Stimulated activated memory B cell treated with anti-CD40 and anti-IgM and Interleukin-4, amounts not matched to agents 10 μg/mL and 1 μg/mL and 100 μg/mL, for 72 hours (primary cell): ENCODE measurements around the gene NCOA3.

Experiments
- ATAC-seq: fragments of 150-1000 bp; cut with Tn5 transposase; 2 replicates; pipeline ENCODE4 v1.10.0; 2021
- H3K27ac Mint-ChIP-seq: one replicate; pipeline ENCODE4 v1.8.0; 2022; ENCODE audit warnings: mild to moderate bottlenecking, mixed read lengths
- H3K27me3 Mint-ChIP-seq: one replicate; pipeline ENCODE4 v1.8.0; 2022; ENCODE audit warnings: mixed read lengths
- H3K36me3 Mint-ChIP-seq: one replicate; pipeline ENCODE4 v1.8.0; 2022; ENCODE audit warnings: mixed read lengths
- H3K4me1 Mint-ChIP-seq: one replicate; pipeline ENCODE4 v1.8.0; 2022; ENCODE audit warnings: mixed read lengths
- H3K4me3 Mint-ChIP-seq: one replicate; pipeline ENCODE4 v1.8.0; 2022; ENCODE audit warnings: mild to moderate bottlenecking, moderate library complexity, mixed read lengths
- H3K9me3 Mint-ChIP-seq: one replicate; pipeline ENCODE4 v1.8.0; 2022; ENCODE audit warnings: mixed read lengths

The NCOA3 gene

DNA sequence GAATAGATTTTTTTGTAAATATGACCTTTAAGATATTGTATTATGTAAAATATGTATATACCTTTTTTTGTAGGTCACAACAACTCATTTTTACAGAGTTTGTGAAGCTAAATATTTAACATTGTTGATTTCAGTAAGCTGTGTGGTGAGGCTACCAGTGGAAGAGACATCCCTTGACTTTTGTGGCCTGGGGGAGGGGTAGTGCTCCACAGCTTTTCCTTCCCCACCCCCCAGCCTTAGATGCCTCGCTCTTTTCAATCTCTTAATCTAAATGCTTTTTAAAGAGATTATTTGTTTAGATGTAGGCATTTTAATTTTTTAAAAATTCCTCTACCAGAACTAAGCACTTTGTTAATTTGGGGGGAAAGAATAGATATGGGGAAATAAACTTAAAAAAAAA lies 152.7 kb downstream of the NCOA3 start:
- Mint-ChIP-seq H3K4me1 (no peaks in the 10 kb centered on the region), H3K27me3 (no peaks in the 10 kb centered on the region), H3K9me3 (no peaks in the 10 kb centered on the region), H3K27ac (no peak overlapping the region), H3K4me3 (no peak overlapping the region), H3K36me3 (peaks cover 49% of the 10 kb centered on the region)
- ATAC-seq = no peak

DNA sequence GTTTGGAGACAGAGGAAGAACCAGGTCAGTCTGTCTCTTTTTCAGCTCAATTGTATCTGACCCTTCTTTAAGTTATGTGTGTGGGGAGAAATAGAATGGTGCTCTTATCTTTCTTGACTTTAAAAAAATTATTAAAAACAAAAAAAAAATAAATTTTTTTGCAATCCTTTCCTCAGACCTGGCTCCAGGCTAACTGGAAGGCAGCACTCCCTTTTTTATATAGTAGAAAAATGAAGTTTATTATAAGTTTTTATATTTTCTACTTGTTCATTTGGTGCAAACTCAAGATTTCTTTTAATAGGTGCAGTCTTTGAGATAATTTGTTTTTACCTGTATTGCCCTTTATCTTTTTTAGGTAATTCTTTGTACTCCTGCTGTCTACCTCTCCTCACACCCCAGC lies 153.9 kb downstream of the NCOA3 start:
- Mint-ChIP-seq H3K36me3 (peaks cover 43% of the 10 kb centered on the region), H3K27ac (no peak overlapping the region)

DNA sequence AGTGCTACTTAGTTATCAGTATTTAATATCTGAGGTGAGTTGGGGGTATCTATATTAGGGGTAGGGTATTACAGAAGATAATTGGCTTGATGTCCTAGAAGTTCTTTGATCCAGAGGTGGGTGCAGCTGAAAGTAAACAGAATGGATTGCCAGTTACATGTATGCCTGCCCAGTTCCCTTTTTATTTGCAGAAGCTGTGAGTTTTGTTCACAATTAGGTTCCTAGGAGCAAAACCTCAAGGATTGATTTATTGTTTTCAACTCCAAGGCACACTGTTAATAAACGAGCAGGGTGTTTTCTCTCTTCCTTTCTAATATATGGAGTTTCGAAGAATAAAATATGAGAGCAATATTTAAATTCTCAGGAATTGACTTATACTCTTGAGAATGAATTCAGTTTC lies 154.6 kb downstream of the NCOA3 start:
- Mint-ChIP-seq H3K4me3 (no peak overlapping the region), H3K36me3 (peaks cover 44% of the 10 kb centered on the region), H3K27ac (no peak overlapping the region), H3K4me1 (peaks cover 9% of the 10 kb centered on the region), H3K27me3 (no peaks in the 10 kb centered on the region), H3K9me3 (no peaks in the 10 kb centered on the region)
- ATAC-seq = no peak

More for the DNA sequence above, 153.9 kb downstream of the NCOA3 start:
- Mint-ChIP-seq H3K4me3 (no peak overlapping the region), H3K27me3 (no peaks in the 10 kb centered on the region), H3K4me1 (peaks cover 2% of the 10 kb centered on the region), H3K9me3 (no peaks in the 10 kb centered on the region)
- no peak for ATAC-seq

DNA sequence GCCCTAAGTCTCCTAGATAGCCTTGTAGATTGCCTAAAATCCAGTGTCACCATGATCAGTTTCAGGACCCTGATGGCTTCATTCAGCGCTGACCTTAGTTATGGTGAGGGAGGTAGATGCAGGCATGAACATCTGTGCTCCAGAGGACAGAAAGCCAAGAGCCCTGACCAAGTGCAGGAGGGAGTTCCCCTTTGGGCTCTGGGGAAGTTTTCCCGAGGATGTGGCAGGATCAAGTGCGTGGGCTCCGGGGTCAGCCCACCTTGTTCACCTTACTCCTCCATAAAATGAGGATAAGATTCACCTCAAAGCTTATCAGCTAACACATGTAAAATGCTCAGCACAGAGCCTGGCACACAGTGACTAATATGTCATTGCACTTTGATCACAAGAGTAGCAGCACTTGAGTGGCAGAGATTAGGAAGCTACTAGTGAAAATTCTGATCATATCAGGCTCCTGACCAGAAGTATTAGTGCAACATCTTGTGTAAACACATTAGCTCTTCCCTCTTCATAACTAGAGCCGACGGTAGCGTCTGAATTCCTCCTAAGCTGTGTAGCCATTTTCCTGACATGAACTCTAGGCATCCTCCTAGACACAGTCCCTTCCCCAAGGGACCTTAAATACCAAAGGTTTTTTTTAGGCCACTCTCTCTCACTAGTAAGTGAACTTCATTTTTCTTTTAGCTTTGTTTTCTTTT lies 158.4 kb downstream of the NCOA3 start:
- H3K27me3 Mint-ChIP-seq = no peaks in the 10 kb centered on the region
- no peak for ATAC-seq
- peaks cover 25% of the 10 kb centered on the region for H3K4me1 Mint-ChIP-seq
- H3K36me3 Mint-ChIP-seq = peaks cover 42% of the 10 kb centered on the region
- H3K9me3 Mint-ChIP-seq = no peaks in the 10 kb centered on the region
- H3K27ac Mint-ChIP-seq = no peak overlapping the region
- no peak overlapping the region for H3K4me3 Mint-ChIP-seq

DNA sequence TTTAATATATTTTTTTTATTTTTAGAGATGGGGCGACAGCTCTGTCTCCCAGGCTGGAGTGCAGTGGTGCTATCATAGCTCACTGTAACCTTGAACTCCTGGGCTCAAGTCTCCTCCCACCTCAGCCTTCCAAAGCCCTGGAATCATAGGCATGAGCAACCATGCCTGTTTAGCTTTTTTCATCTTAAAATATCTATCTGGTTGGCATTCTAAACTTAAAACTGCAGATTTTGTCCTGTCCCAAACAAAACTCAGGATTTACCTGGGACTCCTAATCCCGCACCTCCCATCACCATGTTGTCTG lies 158.9 kb downstream of the NCOA3 start:
- no peak overlapping the region for H3K4me3 Mint-ChIP-seq
- no peaks in the 10 kb centered on the region for H3K27me3 Mint-ChIP-seq
- ATAC-seq = no peak
- H3K9me3 Mint-ChIP-seq = no peaks in the 10 kb centered on the region
- H3K27ac Mint-ChIP-seq = peak overlapping the region; percentile 75
- peaks cover 38% of the 10 kb centered on the region for H3K36me3 Mint-ChIP-seq
- H3K4me1 Mint-ChIP-seq = peaks cover 25% of the 10 kb centered on the region

DNA sequence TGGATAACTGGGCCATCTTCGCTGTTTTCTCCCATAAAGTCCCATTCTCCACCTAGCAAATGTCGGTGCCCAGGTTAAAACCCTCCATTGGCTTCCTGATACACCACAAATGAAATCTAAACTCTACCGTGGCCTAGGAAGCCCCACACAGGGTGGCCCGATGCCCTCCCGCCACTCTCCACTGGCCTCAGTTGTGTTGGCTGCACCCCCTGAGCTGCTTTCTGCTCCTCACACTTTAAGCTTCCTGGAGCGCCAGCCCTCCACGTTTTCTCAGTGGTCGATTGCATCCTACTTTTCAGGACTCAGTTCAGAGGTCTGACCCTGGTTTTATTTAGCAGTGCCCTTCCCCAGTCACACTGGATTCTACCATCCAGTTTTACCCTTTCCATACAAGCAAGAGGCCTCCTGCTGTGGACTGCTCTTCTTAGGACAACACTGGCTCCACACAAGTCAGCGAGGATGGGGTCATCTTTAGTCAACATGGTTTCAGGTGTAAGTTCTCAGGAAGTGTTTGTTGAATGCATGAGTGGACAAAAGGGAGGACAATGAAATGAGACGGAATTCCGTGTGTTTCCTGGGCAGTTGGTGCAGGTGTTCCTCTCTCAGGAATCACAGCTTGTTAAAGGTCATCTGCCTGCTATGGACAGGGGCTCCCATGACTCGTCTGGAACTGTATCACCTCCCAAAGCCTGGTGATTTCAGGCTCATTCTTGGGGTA lies 159.5 kb downstream of the NCOA3 start:
- H3K27me3 Mint-ChIP-seq = no peaks in the 10 kb centered on the region
- no peak for ATAC-seq
- H3K4me1 Mint-ChIP-seq = peaks cover 25% of the 10 kb centered on the region
- H3K36me3 Mint-ChIP-seq = peaks cover 32% of the 10 kb centered on the region
- H3K27ac Mint-ChIP-seq = peak overlapping the region; percentile 75
- no peaks in the 10 kb centered on the region for H3K9me3 Mint-ChIP-seq
- H3K4me3 Mint-ChIP-seq = no peak overlapping the region

DNA sequence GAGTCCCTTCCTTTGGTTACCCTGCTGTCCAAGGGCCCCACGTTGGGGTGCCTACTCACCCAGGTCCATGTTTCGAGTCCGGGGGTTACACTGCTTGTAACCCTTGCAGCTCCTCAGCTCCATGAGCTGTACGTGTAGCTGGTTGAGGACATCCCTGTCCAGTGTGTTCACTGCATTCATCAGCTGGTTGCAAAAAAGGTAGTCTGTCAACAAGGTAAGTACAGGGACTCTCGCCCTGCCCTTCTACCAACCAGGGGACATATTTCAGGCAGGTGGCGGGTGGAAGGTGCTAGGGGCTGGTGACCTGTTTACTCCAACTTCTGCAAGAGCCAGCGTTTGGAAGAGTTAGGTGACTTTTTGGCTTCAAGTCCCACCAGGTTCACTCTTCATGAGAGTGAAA lies 160.0 kb downstream of the NCOA3 start:
- peak overlapping the region; percentile 75 for H3K27ac Mint-ChIP-seq
- no peak for ATAC-seq
- H3K36me3 Mint-ChIP-seq = peaks cover 31% of the 10 kb centered on the region

DNA sequence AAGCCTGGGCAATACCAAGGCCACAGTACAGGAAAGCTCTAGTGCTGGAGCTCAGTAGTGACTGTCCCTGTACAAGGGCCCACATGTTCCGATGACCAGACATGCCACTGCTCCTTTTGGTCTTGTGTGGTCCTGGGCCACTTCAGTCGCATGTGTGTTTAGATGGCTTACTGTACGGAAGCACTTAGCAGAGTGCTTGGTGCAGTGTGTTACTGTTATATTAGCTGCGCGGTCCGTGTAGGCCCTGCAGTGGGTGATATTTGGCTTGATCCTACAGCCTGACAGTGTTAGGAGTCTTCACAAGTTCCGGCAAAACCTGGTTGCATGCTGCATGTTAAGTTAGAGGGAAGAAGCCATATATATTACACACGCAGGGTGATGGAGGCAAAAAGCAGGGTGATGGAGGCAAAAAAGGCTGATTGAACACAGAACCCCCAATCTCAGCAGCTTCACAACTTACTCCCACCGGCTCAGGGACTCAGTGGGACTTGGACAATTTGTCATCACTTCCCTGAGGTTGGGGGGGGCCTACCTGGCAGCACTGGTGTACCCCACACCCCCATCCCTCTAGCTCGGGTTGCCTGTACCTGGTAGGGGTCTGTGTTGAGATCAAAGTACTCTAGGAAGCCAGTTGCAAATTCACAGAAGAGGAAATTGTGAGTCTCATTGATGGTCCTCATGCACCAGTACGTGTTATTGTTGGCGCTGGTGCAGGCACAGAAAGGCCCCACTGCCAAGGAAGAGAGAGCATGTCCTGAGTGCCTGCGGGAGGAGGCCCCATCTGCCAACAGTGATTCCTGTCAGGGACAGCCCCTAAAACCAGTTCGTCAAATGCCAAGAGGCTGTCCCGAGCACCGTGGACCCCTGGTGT lies 161.0 kb downstream of the NCOA3 start:
- Mint-ChIP-seq H3K27ac (peak overlapping the region; percentile 12), H3K4me3 (no peak overlapping the region), H3K27me3 (no peaks in the 10 kb centered on the region)

More for the DNA sequence above, 160.0 kb downstream of the NCOA3 start:
- Mint-ChIP-seq H3K9me3 (no peaks in the 10 kb centered on the region), H3K27me3 (no peaks in the 10 kb centered on the region), H3K4me3 (no peak overlapping the region), H3K4me1 (peaks cover 28% of the 10 kb centered on the region)

DNA sequence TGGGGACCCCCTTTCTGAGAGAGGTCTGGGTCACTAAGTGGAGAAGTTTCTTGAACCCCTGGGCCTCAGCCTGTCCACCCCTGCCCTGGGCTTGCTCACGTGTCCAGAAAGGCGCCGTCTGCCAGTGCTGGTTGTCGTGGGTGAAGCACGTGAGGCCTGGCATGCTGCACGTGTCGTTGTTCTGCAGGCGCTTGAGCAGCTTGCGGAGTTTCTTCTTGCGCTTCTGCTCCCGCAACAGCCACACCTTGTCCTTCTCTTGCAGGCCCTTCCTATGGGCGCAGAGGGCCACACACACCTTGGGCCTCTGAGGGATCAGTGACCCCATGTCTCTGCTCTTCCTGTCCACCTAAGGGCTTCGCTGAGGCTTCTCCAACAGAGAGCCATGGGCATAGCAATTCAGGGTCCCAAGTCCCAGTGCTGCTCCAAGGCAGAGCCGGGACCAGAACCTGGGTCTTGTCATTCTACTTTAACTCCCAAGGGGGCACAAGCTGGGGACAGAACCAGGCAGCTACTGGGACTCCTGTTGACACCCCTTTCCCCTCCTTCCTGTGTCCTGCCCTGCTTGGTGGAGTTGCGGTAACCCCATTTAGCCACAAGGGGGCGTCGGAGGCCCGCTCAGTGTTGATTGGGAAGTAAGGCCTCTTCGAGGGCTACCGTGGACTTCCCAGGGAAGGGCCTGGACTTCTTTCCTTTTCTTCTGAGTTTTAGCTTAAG lies 161.8 kb downstream of the NCOA3 start:
- Mint-ChIP-seq H3K27me3 (no peaks in the 10 kb centered on the region), H3K4me3 (no peak overlapping the region), H3K9me3 (no peaks in the 10 kb centered on the region), H3K27ac (peak overlapping the region; percentile 12), H3K36me3 (peaks cover 23% of the 10 kb centered on the region), H3K4me1 (peaks cover 42% of the 10 kb centered on the region)
- ATAC-seq = peak; percentile 72

More for the DNA sequence above, 161.0 kb downstream of the NCOA3 start:
- Mint-ChIP-seq H3K9me3 (no peaks in the 10 kb centered on the region), H3K4me1 (peaks cover 34% of the 10 kb centered on the region), H3K36me3 (peaks cover 31% of the 10 kb centered on the region)
- no peak for ATAC-seq

DNA sequence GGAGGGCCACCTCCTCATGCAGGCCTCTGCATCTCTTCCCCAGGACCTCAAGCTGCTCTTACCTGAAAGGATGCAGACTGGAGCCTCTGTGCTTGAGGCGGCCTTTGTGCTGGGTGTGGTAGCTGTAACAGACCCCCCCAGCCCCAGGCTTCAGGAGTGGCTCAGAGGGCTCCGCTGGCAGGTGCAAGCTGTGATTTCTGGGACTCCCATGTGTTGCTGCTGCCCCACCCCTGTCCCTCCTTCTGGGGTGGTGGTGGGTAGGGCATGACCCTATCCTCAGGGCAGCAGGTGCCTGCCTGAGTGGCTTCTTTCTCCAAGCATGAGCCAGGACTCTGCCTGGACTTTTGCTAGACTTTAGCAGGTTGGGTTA lies 162.4 kb downstream of the NCOA3 start:
- Mint-ChIP-seq H3K36me3 (peaks cover 22% of the 10 kb centered on the region), H3K4me3 (no peak overlapping the region), H3K4me1 (peaks cover 48% of the 10 kb centered on the region), H3K27ac (peak overlapping the region; percentile 7), H3K27me3 (no peaks in the 10 kb centered on the region), H3K9me3 (no peaks in the 10 kb centered on the region)
- no peak for ATAC-seq

DNA sequence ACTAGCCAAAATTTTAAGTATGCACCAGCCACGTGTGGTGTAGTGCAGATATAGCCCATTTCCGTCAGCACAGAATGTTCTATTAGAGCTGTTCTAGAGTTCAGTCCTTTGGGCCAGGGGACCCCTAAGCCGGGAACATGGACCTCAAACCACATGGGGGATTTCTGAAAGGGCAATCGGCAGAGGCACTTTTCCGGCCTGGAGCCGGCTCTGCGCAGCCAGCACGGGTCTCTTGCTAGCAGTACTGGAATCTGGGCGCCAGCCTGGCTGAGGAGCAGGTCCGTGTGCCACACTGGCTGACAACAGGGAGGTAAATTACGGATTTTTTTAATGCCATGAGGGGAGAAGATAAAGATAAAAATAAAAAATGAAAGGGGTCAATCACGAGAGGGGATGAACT lies 163.1 kb downstream of the NCOA3 start:
- Mint-ChIP-seq H3K36me3 (peaks cover 22% of the 10 kb centered on the region), H3K9me3 (no peaks in the 10 kb centered on the region), H3K4me1 (peaks cover 49% of the 10 kb centered on the region), H3K27me3 (no peaks in the 10 kb centered on the region), H3K27ac (peak overlapping the region; percentile 7), H3K4me3 (no peak overlapping the region)
- no peak for ATAC-seq

DNA sequence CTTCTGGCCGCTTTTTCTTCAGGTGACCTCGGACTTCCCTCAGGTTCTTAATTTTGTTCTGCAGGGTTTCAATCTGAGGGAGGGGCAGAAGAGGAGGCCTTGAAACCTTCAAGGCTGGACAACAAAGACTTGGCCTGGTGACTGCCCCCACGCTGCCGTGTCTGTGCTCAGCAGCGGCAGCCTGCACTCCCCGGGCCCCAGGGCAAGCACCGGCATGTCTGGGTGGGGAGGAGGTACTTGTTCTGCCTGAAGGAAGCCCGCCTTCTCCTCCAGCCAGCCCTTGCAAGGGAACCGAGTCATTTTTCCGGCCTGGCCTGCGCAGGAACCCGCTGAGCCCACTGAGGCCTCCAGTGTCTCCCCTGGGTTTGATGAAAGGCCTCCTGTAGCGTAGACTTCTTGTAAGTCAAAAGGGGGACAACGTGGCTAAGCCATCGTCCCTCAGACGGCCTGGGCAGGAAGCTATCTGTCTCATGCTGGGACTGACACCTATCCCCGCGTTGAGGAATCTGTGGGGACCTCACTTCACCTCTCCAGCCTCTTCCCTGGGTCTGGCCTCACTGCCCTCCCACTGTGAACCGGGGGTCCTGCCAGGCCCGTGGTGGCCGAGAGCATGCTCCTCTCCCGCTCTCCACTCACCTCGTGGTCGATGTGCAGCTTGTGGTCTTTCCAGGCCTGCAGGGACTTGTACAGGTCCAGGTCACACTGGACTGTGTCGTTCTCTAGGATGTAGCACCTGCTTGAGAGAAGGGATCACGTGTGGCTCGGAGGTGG lies 163.7 kb downstream of the NCOA3 start:
- no peak overlapping the region for H3K27ac Mint-ChIP-seq
- no peaks in the 10 kb centered on the region for H3K9me3 Mint-ChIP-seq
- H3K27me3 Mint-ChIP-seq = no peaks in the 10 kb centered on the region
- ATAC-seq = no peak
- H3K4me3 Mint-ChIP-seq = no peak overlapping the region
- peaks cover 49% of the 10 kb centered on the region for H3K4me1 Mint-ChIP-seq
- peaks cover 22% of the 10 kb centered on the region for H3K36me3 Mint-ChIP-seq

DNA sequence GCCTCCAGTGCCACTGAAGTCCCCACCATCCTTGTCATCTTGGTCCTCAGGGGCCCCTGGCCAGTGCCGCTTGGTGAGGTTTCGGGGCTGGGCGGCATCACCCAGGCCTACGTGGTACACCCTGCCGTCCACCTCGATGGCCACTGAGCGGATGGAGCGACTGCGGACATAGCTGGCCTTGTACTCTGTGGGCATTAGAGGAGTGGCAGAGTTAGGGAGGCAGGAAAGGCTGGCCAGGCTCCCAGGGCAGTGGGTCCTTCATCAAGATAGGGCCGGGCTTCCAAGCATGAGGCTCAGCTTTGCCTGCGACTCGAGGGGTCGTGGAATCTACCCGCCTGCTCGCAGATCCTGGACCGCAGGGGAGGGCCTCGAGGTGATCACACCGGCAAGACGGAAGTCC lies 164.6 kb downstream of the NCOA3 start:
- Mint-ChIP-seq H3K4me1 (peaks cover 40% of the 10 kb centered on the region), H3K27ac (no peak overlapping the region), H3K36me3 (peaks cover 14% of the 10 kb centered on the region), H3K27me3 (no peaks in the 10 kb centered on the region), H3K9me3 (no peaks in the 10 kb centered on the region), H3K4me3 (no peak overlapping the region)
- ATAC-seq = no peak

DNA sequence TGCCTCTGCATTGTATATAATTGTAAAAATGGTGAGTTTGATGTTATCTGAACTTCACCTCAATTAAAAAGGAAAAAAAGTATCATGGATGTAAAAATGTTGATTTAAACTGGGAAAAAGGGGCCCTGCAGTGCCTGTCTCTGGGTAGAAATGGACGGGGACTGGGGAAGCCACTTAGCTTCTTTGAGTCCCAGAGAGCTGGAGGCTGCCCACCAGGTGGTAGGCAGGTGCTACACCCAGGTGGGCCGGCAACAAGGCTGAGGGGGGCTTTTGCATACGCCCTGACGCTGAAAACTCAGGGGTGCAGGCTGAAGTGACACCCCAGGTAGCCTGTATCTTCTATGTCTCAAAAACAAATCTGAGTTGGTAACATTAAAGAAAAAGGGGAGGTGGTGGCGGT lies 165.4 kb downstream of the NCOA3 start:
- no peak overlapping the region for H3K4me3 Mint-ChIP-seq
- ATAC-seq = no peak
- H3K36me3 Mint-ChIP-seq = peaks cover 7% of the 10 kb centered on the region
- H3K27ac Mint-ChIP-seq = peak overlapping the region; percentile 35
- no peaks in the 10 kb centered on the region for H3K9me3 Mint-ChIP-seq
- peaks cover 40% of the 10 kb centered on the region for H3K4me1 Mint-ChIP-seq
- H3K27me3 Mint-ChIP-seq = no peaks in the 10 kb centered on the region
